HG02970 (cell line): ENCODE measurements around the gene TTC39A.
"Not testable (repeated sequence)": the region's sequence is repeated elsewhere in the genome, so short reads cannot be mapped to it uniquely, and the experiment has no call there.

Source experiments
- ATAC-seq: cut with Tn5 transposase; IDR thresholded peaks from one replicate; pipeline ENCODE4 v1.9.1; 2021; ENCODE audit warnings: mild to moderate bottlenecking, moderate library complexity, moderate number of reproducible peaks; ENCODE audit not compliant: unreplicated experiment, low FRiP score

The TTC39A gene

GRCh38 chr1:51274676-51275075 lies 55.7 kb downstream of the TTC39A start:
- no peak for ATAC-seq

- ATAC-seq: no peak
Observed at GRCh38 chr1:51272916-51273315, 57.4 kb downstream of the TTC39A start.

- ATAC-seq: no peak
Observed at GRCh38 chr1:51270751-51271150, 59.6 kb downstream of the TTC39A start.

- ATAC-seq: no peak
Observed at GRCh38 chr1:51268634-51269033, 61.7 kb downstream of the TTC39A start.

- ATAC-seq: no peak
Observed at GRCh38 chr1:51266791-51267190, 63.6 kb downstream of the TTC39A start.

GRCh38 chr1:51266181-51266580 lies 64.2 kb downstream of the TTC39A start:
- ATAC-seq: no peak

- no peak for ATAC-seq
Observed at GRCh38 chr1:51265618-51266017, 64.7 kb downstream of the TTC39A start.

- no peak for ATAC-seq
Observed at GRCh38 chr1:51264451-51264850, 65.9 kb downstream of the TTC39A start.

GRCh38 chr1:51263147-51263877 lies 67.0 kb downstream of the TTC39A start:
- no peak for ATAC-seq

- ATAC-seq: no peak
Observed at GRCh38 chr1:51255331-51255730, 75.0 kb downstream of the TTC39A start.

- ATAC-seq: no peak
Observed at GRCh38 chr1:51253691-51254090, 76.7 kb downstream of the TTC39A start.

- ATAC-seq: no peak
Observed at GRCh38 chr1:51252366-51252765, 78.0 kb downstream of the TTC39A start.

GRCh38 chr1:51251165-51251564 lies 79.2 kb downstream of the TTC39A start:
- ATAC-seq: not testable (repeated sequence)

- ATAC-seq: not testable (repeated sequence)
Observed at GRCh38 chr1:51250729-51251128, 79.6 kb downstream of the TTC39A start.

- no peak for ATAC-seq
Observed at GRCh38 chr1:51249445-51249844, 80.9 kb downstream of the TTC39A start.

GRCh38 chr1:51247499-51247898 lies 82.9 kb downstream of the TTC39A start:
- no peak for ATAC-seq

- ATAC-seq: no peak
Observed at GRCh38 chr1:51247022-51247421, 83.3 kb downstream of the TTC39A start.

GRCh38 chr1:51242546-51242945 lies 87.8 kb downstream of the TTC39A start:
- ATAC-seq: no peak

- no peak for ATAC-seq
Observed at GRCh38 chr1:51241119-51241518, 89.2 kb downstream of the TTC39A start.

- no peak for ATAC-seq
Observed at GRCh38 chr1:51240084-51240483, 90.3 kb downstream of the TTC39A start.

GRCh38 chr1:51238034-51238403 lies 92.3 kb downstream of the TTC39A start:
- no peak for ATAC-seq

GRCh38 chr1:51237351-51238033 lies 92.9 kb downstream of the TTC39A start:
- no peak for ATAC-seq
